ENCODE data around the gene RBM4.

The RBM4 gene

GRCh38 chr11:66653123-66653522 is 14.6 kb downstream of the RBM4 start:
- no peak for DNase-seq (ENCODE audit: low read depth)

DNA sequence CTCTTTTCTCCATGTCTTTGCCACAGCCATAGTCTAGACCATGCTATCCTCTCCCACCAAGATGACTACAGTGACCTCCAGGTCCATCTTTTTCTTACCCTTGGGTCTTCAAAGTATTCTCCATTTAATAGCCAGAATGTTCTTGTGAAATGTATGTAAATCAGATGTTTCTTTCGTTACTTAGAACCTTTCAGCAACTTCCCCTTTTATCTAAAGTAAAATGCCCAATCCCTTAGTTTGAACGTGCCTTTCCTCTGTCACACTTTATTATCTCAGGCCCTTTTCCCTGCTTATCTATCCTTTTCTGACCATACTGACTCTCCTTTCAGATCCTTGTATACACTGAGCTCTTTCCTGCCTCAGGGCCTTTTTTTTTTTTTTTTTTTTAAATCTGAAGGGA is 21.3 kb downstream of the RBM4 start:
- DNase-seq (ENCODE audit: low read depth), result no peak

DNA sequence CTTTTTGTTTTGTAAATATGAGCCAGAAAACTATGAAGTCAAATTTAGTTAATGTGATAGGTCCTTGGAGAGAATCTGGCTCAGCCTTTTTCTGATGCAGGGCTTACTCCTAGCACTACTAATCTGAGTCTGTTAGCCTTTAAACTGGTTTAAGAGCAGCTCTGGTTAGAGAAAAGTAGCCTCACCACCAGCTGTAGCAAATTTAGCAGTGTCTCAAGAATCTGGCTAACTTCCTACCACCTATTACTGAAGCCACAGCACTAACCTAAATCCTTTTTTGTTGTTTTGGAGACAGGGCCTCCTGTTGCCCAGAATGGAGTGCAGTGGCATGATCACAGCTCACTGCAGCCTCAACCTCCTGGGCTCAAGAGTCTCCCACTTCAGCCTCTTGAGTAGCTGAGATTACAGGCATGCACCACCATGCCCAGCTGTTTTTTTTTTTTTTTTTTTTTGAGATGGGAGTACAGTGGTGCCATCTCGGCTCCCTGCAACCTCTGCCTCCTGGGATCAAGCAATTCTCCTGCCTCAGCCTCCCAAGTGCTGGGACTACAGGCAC is 25.3 kb downstream of the RBM4 start:
- DNase-seq (ENCODE audit: low read depth), result no peak

DNA sequence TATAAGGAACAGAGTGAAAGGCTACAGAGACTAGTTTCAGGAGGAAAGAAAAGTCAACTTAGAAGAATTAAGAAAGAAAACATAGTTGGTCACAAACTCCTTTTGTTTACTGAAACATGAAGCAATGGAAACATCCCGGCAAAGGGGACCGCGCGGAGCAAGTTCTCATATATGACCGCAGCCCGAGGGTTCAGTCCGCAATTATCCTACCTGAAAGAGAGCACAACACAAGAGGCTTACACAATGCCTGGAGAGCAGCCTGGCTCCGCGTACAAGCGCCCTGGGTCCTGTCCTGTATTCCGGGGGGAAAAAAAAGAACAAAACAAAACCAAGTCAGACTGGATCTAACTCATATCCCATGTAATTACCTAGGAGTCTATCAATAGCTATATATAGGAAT is 26.9 kb downstream of the RBM4 start:
- no peak for DNase-seq (ENCODE audit: low read depth)

GRCh38 chr11:66670816-66671215 is 32.3 kb downstream of the RBM4 start:
- DNase-seq (ENCODE audit: low read depth), result no peak

- DNase-seq (ENCODE audit: low read depth), result no peak
Observed at GRCh38 chr11:66674964-66675602, 36.6 kb downstream of the RBM4 start.

DNA sequence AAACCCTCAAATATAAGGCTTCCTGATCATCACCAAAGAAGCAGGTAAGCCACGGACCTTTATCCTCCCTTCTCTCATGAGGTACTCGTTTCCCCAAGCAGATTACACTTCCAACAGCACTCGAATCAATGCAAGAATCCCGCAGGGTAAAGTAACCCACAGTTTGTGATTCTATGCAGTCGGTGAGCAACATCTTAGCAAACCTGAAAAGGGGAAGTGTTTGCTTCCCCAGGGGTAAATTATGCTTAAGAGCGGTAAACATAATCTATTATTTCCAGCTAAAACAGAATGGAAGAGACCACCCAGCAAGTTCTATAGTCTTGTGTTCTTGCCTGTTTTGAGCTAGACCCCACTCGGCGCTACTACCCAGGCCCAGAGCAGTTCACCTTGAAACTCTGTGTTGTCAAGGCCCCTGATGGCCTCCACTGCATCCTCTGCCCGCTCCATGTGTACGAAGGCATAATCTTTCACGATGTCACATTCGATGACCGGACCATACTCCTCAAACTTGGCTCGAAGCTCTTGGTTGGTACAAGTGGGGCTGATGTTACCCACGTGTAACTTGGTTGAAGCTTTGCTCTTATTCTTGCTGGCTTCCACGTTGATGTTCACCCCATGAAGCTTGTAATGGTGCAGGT is 37.9 kb downstream of the RBM4 start:
- no peak for DNase-seq (ENCODE audit: low read depth)

DNA sequence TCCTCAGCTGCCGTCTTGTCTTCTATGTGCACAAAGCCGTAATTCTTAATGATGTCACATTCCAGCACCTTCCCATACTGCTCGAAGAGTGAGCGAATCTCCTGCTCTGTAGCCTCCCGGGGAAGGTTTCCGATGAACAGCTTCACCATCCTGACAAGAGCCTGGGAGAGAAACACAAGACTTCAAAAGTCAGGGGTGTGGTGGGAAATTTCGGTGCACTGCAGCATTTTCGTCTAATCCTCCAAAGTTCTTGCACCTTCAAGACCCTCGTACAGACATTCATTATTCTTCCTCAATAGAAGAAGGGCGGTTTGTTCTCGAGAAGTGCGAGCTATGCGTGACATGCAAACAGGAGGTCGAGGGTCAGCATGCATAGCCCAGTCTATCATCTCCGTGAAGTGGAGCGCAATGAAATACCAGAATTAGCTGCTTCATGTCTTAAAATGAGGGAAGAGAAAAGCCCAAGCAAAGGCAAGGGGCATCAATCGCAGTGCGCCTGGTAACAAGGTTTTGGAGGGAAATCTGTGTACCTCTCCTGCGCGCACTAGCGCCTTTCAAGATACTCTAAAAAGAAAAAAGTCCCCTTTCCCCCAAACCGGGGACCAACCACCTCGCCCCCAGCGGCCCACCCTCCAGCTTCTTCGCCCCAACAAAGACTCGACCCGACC is 38.6 kb downstream of the RBM4 start:
- DNase-seq (ENCODE audit: low read depth), result no peak

GRCh38 chr11:66677599-66678375 is 39.3 kb downstream of the RBM4 start, which contains the start of gene RBM4B:
Gene RBM4B, minus strand, starts transcription at chr11:66677887. Its CDS starts 808 bp downstream, at chr11:66677079.
- DNase-seq (ENCODE audit: low read depth), result peak; percentile 92

DNA sequence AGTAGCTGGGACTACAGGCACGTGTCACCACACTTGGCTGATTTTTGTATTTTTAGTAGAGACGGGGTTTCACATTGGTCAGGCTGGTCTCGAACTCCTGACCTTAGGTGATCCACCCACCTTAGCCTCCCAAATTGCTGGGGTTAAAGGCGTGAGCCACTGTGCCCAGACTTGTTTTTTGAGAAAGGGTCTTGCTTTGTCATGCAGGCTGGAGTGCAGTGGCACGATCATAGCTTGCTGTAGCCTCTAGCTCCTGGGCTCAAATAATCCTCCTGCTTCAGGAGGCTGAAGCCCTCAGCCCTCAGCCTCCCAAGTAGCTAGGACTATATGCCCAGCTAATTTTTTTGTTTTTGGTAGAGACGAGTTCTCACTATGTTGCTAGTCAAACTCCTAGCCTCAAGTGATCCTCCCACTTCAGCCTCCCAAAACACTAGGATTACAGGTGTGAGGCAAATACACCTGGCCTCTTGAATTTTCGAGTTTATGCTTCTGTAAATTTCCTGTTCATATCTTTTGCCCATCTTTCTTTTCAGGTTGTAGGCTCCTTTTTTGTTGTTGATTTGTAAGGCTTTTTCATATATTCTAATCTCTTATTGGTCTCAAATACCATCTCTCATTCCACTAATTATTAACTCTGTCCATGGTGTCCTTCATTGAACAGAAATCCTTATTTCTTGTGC is 42.6 kb downstream of the RBM4 start:
- DNase-seq (ENCODE audit: low read depth), result no peak

GRCh38 chr11:66683877-66684276 is 45.4 kb downstream of the RBM4 start:
- no peak for DNase-seq (ENCODE audit: low read depth)

- no peak for DNase-seq (ENCODE audit: low read depth)
Observed at GRCh38 chr11:66684635-66685034, 46.1 kb downstream of the RBM4 start.

GRCh38 chr11:66685276-66686099 is 47.0 kb downstream of the RBM4 start:
- no peak for DNase-seq (ENCODE audit: low read depth)

DNA sequence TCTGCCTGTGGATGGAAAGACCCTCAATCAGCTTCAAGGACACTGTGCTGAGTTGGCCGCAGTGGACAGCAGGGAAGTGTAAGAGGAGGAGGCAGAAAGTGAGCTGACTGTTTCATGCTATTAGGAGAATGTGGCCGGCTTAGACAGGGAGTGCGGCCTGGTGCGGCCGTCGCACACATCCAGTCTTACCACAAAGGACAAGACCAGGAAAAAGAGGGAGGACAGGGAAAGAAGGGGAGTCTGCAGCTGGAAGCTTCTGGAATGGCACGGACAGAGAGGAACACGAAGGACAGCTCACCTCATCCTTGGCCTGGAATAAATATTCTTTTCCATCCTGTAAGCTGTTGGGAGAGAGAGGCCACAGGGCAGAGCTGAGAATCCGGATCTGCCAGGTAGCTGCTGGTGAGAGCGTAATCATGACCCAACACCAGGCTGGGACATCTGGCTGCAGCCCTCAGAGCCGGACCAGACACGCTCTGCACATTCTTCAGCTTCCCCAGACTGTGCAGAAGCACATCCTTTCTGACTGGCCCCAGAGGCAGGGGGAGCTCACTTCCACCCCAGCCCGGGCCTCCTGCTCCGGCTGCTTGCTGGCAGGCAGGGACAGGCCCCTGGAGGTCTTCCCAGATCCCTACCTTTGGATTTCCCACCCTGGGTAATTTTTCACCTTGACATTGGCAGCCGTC is 47.7 kb downstream of the RBM4 start:
- no peak for DNase-seq (ENCODE audit: low read depth)

DNA sequence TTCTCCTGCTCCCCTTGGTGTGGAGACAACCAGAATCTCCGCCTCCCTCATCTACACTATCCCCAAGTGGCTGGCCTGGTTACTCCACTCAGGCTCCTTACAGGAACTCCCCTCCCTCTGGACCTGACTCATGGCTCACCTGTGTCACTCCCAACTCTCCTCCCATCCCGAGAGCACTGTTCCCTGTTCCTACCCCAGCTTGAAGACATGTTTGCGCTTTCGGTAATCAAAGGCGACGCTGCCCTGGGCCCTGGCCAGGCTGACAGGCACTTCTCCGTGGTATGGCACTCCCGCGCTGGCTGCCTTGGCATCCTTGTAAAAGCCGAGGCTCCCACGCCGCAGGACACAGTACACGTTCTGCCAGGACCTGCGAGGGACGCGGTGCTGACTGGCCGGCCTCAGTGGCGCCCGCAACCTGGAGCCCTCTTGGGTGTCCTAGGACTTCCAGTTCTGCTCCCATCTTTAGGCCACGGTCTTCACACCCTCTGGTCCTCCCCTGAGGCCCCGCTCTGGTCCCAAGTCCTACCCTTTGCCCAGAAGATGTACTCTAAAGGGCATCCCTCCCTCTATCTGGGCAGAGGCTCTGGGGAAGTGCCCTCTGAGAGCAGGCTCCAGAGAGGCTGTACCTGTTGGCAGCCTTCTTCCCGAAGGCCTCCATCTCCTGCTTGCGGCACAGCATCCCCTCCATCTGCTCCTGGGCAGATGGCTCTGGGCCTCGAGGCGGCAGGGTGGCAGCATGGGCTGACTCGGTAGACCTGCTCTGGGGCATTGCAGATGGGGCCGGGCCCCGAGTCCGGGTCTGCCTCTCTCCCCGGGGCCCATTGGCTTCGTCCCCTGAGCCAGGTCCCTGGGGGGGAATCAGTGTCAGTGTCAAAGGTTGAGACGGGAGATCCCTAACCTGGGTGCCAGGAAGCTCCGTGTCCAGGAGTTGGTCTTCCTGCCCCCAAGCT is 48.6 kb downstream of the RBM4 start:
- DNase-seq (ENCODE audit: low read depth), result no peak

GRCh38 chr11:66687831-66688281 is 49.4 kb downstream of the RBM4 start:
- DNase-seq (ENCODE audit: low read depth), result no peak

- no peak for DNase-seq (ENCODE audit: low read depth)
Observed at GRCh38 chr11:66688561-66689534, 50.3 kb downstream of the RBM4 start.

All from stimulated activated CD8-positive, alpha-beta memory T cell treated with anti-CD3 and anti-CD28 coated beads, Interleukin-7, amount 100 ng/mL, for 24 hours (primary cell).